ENCODE results near the gene CHCHD6. TPM values are rescaled to one million over a fixed set of nuclear protein-coding genes. Genes with fewer than 3 reads are reported as not detected.

Gene CHCHD6
- total RNA-seq, 2 donors from 2014 or later: 9.3 to 13.2 TPM

- no peak for DNase-seq
- H3K9ac ChIP-seq (ENCODE audit: low read depth in 2 of 2, low read length in 2 of 2): no peak overlapping the region
- no peaks in the 10 kb centered on the region for H3K27me3 ChIP-seq
- H3K9me3 ChIP-seq: no peaks in the 10 kb centered on the region
- no peaks in the 10 kb centered on the region for H3K36me3 ChIP-seq
- no peak overlapping the region for H3K27ac ChIP-seq
- H3K4me3 ChIP-seq: no peak overlapping the region
- H3K4me1 ChIP-seq: no peaks in the 10 kb centered on the region
- no peak for TF ChIP-seq CTCF (IDR thresholded peaks at IDR 0.05)
- intact Hi-C loops (cut with DNase I): no loop called here
Measured at GRCh38 chr3:126901631-126902030, 197.6 kb downstream of the CHCHD6 start.

GRCh38 chr3:126903521-126903920 is 199.5 kb downstream of the CHCHD6 start:
- peak; percentile 73 for DNase-seq
- intact Hi-C loops (cut with DNase I): no loop called here

GRCh38 chr3:126907557-126907956 is 203.5 kb downstream of the CHCHD6 start:
- peaks cover 4% of the 10 kb centered on the region for H3K4me1 ChIP-seq

More at GRCh38 chr3:126903521-126903920, 199.5 kb downstream of the CHCHD6 start:
- Histone ChIP-seq H3K4me3 (no peak overlapping the region), H3K4me1 (no peaks in the 10 kb centered on the region), H3K9me3 (no peaks in the 10 kb centered on the region), H3K27ac (peak overlapping the region; percentile 33), H3K36me3 (no peaks in the 10 kb centered on the region), H3K27me3 (no peaks in the 10 kb centered on the region), H3K9ac (ENCODE audit: low read depth in 2 of 2, low read length in 2 of 2) (no peak overlapping the region)
- TF ChIP-seq CTCF (IDR thresholded peaks at IDR 0.05): no peak

GRCh38 chr3:126908752-126909275 is 204.8 kb downstream of the CHCHD6 start:
- H3K9ac ChIP-seq (ENCODE audit: low read depth in 2 of 2, low read length in 2 of 2): no peak overlapping the region
- no peaks in the 10 kb centered on the region for H3K36me3 ChIP-seq
- H3K4me1 ChIP-seq: peaks cover 4% of the 10 kb centered on the region
- TF ChIP-seq CTCF (IDR thresholded peaks at IDR 0.05): no peak
- no peak for DNase-seq
- intact Hi-C loops (cut with DNase I): no loop called here
- no peak overlapping the region for H3K4me3 ChIP-seq
- H3K9me3 ChIP-seq: no peaks in the 10 kb centered on the region
- H3K27me3 ChIP-seq: no peaks in the 10 kb centered on the region
- no peak overlapping the region for H3K27ac ChIP-seq

More at GRCh38 chr3:126907557-126907956, 203.5 kb downstream of the CHCHD6 start:
- Histone ChIP-seq H3K36me3 (no peaks in the 10 kb centered on the region), H3K27ac (no peak overlapping the region), H3K9me3 (no peaks in the 10 kb centered on the region), H3K27me3 (no peaks in the 10 kb centered on the region), H3K9ac (ENCODE audit: low read depth in 2 of 2, low read length in 2 of 2) (no peak overlapping the region), H3K4me3 (no peak overlapping the region)
- no peak for TF ChIP-seq CTCF (IDR thresholded peaks at IDR 0.05)
- DNase-seq: no peak
- intact Hi-C loops (cut with DNase I): no loop called here

- Histone ChIP-seq H3K9me3 (no peaks in the 10 kb centered on the region), H3K27me3 (no peaks in the 10 kb centered on the region), H3K27ac (no peak overlapping the region), H3K9ac (ENCODE audit: low read depth in 2 of 2, low read length in 2 of 2) (no peak overlapping the region), H3K4me1 (peaks cover 4% of the 10 kb centered on the region), H3K36me3 (no peaks in the 10 kb centered on the region), H3K4me3 (no peak overlapping the region)
- intact Hi-C loops (cut with DNase I): no loop called here
- TF ChIP-seq CTCF (IDR thresholded peaks at IDR 0.05): no peak
- no peak for DNase-seq
Measured at GRCh38 chr3:126910231-126910630, 206.2 kb downstream of the CHCHD6 start.

Measured in colonic mucosa (tissue), 4 donors.